Kidney epithelial cell (primary cell): ENCODE measurements around the gene MTMR3. TPM values are rescaled to one million over a fixed set of nuclear protein-coding genes. Genes with fewer than 3 reads are reported as not detected.

ENCODE experiments used
- DNase-seq: peaks from one replicate; pipeline ENCODE4 v3.0.0-alpha.2; 2010; ENCODE audit warnings: low read depth
- H3K27me3 ChIP-seq: 2 replicates; pipeline ENCODE4 v1.6.0; 2011; ENCODE audit warnings: low read length; ENCODE audit not compliant: control insufficient read depth, insufficient read depth
- H3K36me3 ChIP-seq: 2 replicates; pipeline ENCODE4 v1.5.1; 2011; ENCODE audit warnings: low read length; ENCODE audit not compliant: control insufficient read depth, insufficient read depth
- H3K4me3 ChIP-seq: 2 replicates; pipeline ENCODE4 v1.5.1; 2011; ENCODE audit warnings: low read depth, mild to moderate bottlenecking, control low read depth, low read length
- CTCF ChIP-seq: IDR thresholded peaks from 2 replicates; pipeline ENCODE4 v1.5.1; 2011; ENCODE audit warnings: mild to moderate bottlenecking, moderate library complexity, low read length, control low read depth, inconsistent platforms; ENCODE audit not compliant: insufficient read depth, poor library complexity, severe bottlenecking
- total RNA-seq: library from RNA; depleted of rRNA; stranded (reverse); fragments of >200 nt; gene quantifications from 2 replicates; pipeline ENCODE4 v1.2.3, GENCODE V29; 2015

MTMR3 gene
- total RNA-seq, 1 donor from 2014 or later: 31.9 TPM

- Histone ChIP-seq H3K4me3 (no peak overlapping the region), H3K27me3 (no peaks in the 10 kb centered on the region), H3K36me3 (no peaks in the 10 kb centered on the region)
- TF ChIP-seq CTCF: no peak
- no peak for DNase-seq
Observed at GRCh38 chr22:29872144-29872893, 10.7 kb upstream of the MTMR3 start.

GRCh38 chr22:29872989-29873388 is 10.0 kb upstream of the MTMR3 start:
- no peak for DNase-seq
- Histone ChIP-seq H3K36me3 (no peaks in the 10 kb centered on the region), H3K4me3 (no peak overlapping the region), H3K27me3 (no peaks in the 10 kb centered on the region)
- TF ChIP-seq CTCF: no peak

- Histone ChIP-seq H3K36me3 (no peaks in the 10 kb centered on the region), H3K27me3 (no peaks in the 10 kb centered on the region), H3K4me3 (no peak overlapping the region)
- no peak for DNase-seq
- no peak for TF ChIP-seq CTCF
Observed at GRCh38 chr22:29873943-29874342, 9.0 kb upstream of the MTMR3 start.

- no peak for TF ChIP-seq CTCF
- H3K27me3 ChIP-seq: no peaks in the 10 kb centered on the region
- H3K4me3 ChIP-seq: no peak overlapping the region
- no peak for DNase-seq
- H3K36me3 ChIP-seq: no peaks in the 10 kb centered on the region
Observed at GRCh38 chr22:29877620-29878019, 5.4 kb upstream of the MTMR3 start.

GRCh38 chr22:29879753-29880152 is 3.2 kb upstream of the MTMR3 start:
- TF ChIP-seq CTCF: no peak
- H3K27me3 ChIP-seq: no peaks in the 10 kb centered on the region
- no peak for DNase-seq
- no peaks in the 10 kb centered on the region for H3K36me3 ChIP-seq
- no peak overlapping the region for H3K4me3 ChIP-seq

GRCh38 chr22:29882716-29883044 is 294 bp upstream of the MTMR3 start:
- no peak for TF ChIP-seq CTCF
- Histone ChIP-seq H3K36me3 (no peaks in the 10 kb centered on the region), H3K4me3 (no peak overlapping the region), H3K27me3 (no peaks in the 10 kb centered on the region)
- DNase-seq: no peak
